PC-3 (cell line): ENCODE results near the gene SUMO3.

ENCODE experiments used
- CTCF ChIP-seq: fragments of 300-600 bp; sonication (generic); conservative IDR thresholded peaks from 2 replicates; pipeline ENCODE4 v1.5.1; 2017; ENCODE audit warnings: antibody characterized with exemption, low read depth, mild to moderate bottlenecking, low read length
- EZH2 ChIP-seq: fragments of 300-600 bp; sonication (generic); IDR thresholded peaks from one replicate; pipeline ENCODE4 v1.6.1; 2017; ENCODE audit warnings: antibody characterized with exemption, mild to moderate bottlenecking, low read length; ENCODE audit not compliant: unreplicated experiment
- EZH2phosphoT487 ChIP-seq: fragments of 300-600 bp; sonication (generic); IDR thresholded peaks from 2 replicates; pipeline ENCODE4 v1.6.1; 2018; ENCODE audit warnings: mild to moderate bottlenecking, antibody characterized with exemption, low read length, borderline replicate concordance

GRCh38 chr21:44850905-44851657 is 33.2 kb upstream of the SUMO3 start:
- no peak for TF ChIP-seq CTCF
- no peak for TF ChIP-seq EZH2
- TF ChIP-seq EZH2phosphoT487, result no peak
